ENCODE data around the gene ERC1.

Gene ERC1

DNA sequence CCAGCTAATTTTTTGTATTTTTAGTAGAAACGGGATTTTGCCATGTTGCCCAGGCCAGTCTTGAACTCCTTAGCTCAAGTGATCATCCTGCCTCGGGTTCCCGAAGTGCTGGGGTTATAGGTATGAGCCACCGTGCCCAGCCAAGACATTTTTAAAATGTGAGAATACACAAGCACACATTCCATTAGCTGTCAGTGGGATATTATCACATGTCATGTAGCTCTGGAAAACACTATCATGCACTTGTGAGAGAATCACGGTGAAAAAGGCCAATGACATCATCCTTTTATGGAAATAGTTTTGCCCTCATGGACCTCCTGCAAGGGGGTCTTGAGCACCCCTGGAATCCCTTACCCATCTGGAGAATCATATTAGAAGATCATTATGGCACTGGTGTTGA lies 28.3 kb downstream of the ERC1 start:
- TF ChIP-seq, protein P1, sequence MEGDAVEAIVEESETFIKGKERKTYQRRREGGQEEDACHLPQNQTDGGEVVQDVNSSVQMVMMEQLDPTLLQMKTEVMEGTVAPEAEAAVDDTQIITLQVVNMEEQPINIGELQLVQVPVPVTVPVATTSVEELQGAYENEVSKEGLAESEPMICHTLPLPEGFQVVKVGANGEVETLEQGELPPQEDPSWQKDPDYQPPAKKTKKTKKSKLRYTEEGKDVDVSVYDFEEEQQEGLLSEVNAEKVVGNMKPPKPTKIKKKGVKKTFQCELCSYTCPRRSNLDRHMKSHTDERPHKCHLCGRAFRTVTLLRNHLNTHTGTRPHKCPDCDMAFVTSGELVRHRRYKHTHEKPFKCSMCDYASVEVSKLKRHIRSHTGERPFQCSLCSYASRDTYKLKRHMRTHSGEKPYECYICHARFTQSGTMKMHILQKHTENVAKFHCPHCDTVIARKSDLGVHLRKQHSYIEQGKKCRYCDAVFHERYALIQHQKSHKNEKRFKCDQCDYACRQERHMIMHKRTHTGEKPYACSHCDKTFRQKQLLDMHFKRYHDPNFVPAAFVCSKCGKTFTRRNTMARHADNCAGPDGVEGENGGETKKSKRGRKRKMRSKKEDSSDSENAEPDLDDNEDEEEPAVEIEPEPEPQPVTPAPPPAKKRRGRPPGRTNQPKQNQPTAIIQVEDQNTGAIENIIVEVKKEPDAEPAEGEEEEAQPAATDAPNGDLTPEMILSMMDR (IDR thresholded peaks at IDR 0.05; ENCODE audit: insufficient read depth, low read depth, low read length, missing control alignments) = no peak
- H3K4me3 ChIP-seq (ENCODE audit: low read length) = no peak overlapping the region
- no peak for DNase-seq (ENCODE audit: low read depth)

DNA sequence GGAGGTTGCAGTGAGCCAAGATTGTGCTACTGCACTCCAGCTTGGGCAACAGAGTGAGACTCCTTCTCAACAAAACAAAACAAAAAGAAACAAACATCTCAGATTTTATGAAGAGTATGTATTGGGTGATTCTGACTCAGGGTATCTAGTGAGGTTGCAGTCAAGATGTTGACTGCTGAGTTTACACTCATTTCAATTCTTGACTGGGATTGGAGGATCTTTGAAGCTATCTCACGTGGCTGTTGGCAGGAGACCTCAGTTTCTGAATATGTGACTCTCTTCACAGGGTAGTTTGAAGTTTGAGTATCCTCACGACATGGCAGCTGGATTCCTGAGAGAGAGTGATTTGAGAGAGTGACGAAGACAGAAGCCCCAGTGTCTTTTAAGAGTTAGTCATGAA lies 29.4 kb downstream of the ERC1 start:
- H3K4me3 ChIP-seq (ENCODE audit: low read length) = no peak overlapping the region
- DNase-seq (ENCODE audit: low read depth) = no peak
- TF ChIP-seq, protein P1 (IDR thresholded peaks at IDR 0.05; ENCODE audit: insufficient read depth, low read depth, low read length, missing control alignments) = no peak

DNA sequence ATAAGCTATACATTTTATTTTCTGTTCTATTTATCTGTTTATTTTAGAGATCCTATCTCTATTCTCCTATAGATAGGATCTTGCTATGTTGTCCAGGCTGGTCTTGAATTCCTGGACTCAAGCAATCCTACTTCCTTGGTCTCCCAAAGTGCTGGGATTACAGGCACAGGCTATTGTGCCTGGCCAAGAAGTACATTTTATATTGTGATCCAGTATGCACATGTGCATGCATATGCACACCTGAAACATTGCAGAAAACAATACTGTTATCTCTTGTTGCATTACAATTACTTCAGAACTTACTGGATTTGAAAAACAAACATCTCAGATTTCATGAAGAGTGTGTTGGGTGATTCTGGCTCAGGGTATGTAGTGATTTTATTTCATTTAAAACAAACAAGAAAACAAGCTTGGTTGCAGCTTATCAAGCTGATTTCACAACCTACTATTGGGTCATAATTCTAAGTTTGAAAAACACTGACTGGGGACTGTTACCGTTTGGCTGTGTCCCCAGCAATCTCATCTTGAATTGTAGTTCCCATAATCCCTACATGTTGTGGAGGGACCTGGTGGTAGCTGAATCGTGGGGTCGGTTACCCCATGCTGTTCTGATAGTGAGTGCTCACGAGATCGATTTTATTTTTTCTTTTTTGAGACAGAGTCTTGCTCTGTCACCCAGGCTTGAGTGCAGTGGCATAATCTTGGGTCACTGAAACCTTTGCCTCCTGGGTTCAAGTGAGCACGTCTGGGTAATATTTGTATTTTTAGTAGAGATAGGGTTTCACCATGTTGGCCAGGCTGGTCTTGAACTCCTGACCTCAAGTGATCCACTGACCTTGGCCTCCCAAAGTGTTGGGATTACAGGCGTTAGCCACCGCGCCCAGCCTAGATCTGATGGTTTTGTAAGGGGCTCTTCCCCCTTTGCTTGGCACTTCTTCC lies 31.3 kb downstream of the ERC1 start:
- TF ChIP-seq, protein P1 (IDR thresholded peaks at IDR 0.05; ENCODE audit: insufficient read depth, low read depth, low read length, missing control alignments) = no peak
- no peak overlapping the region for H3K4me3 ChIP-seq (ENCODE audit: low read length)
- no peak for DNase-seq (ENCODE audit: low read depth)

DNA sequence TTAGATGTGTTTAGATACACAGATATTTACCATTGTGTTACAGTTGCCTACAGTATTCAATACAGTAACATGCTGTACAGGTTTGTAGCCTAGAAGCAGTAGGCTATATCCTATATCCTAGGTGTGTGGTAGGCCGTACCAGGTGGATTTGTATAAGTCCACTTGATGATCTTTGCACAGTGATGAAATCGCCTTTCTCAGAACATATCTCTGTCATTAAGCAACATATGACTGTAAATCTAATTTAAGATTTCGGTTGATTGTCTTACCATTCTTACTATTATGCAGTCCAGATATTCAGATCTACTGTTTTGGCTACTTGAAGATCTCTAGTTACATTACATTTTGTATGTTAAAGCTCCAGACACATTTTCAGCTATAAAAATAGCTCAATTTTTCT lies 39.8 kb downstream of the ERC1 start:
- H3K4me3 ChIP-seq (ENCODE audit: low read length) = no peak overlapping the region
- TF ChIP-seq, protein P1 (IDR thresholded peaks at IDR 0.05; ENCODE audit: insufficient read depth, low read depth, low read length, missing control alignments) = no peak
- no peak for DNase-seq (ENCODE audit: low read depth)

DNA sequence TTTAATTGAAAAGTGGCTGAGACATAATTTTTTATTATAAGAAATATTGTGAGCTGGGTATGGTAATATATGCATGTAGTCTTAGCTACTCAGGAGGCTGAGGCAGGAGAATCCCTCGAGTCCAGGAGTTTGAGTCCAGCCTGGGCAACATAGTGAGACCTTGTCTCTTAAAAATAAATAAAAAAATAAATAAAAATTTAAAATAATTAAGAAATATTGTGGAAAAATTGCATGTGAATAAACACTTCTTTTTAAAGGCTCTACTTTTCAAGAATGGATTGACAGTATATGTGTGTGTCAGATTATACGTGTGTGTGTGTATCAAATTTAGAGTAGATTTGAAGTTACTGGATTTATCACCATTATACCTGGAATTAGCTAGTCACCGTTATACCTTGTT lies 43.2 kb downstream of the ERC1 start:
- no peak for DNase-seq (ENCODE audit: low read depth)
- H3K4me3 ChIP-seq (ENCODE audit: low read length) = no peak overlapping the region
- TF ChIP-seq, protein P1 (IDR thresholded peaks at IDR 0.05; ENCODE audit: insufficient read depth, low read depth, low read length, missing control alignments) = no peak

DNA sequence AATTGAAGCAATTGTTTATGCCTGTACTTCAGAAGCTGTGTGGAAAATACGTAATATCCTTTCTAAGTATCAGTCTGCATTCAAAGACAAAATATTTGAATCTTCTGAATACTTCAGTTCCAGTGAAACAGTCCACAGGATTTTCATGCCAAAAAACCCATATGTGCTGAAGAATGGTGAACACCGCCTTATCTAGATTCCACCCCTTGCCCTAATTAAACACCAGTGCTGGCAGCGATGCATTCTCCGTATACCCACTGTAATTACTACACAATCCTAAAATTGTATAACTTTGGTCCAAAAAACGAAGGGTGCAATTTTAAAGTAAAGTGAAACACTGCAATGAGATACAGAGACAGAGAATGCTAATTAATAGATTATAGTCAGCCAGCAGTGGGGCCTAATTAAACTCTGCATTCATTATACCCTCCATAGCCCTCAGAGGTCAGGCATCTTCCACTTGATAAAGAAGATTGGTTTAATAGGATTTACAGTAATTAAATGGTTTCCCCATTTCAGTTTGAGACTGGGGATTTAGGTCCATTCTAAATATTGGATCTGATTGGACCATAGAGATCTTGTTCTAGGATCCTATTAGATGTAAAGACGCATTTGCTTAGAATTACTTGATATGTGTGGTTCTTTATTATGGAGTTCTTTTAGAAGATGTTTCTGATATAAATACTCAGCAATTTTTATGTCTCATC lies 43.9 kb downstream of the ERC1 start:
- H3K4me3 ChIP-seq (ENCODE audit: low read length) = no peak overlapping the region
- TF ChIP-seq, protein P1 (IDR thresholded peaks at IDR 0.05; ENCODE audit: insufficient read depth, low read depth, low read length, missing control alignments) = no peak
- no peak for DNase-seq (ENCODE audit: low read depth)
